Muscle of leg (tissue), 11 donors: ENCODE data around the gene TBC1D1. TPM values are rescaled to one million over a fixed set of nuclear protein-coding genes. Genes with fewer than 3 reads are reported as not detected.

Source experiments
- DNase-seq: peaks from one replicate; pipeline ENCODE4 v3.0.0; 2013
- H3K27ac ChIP-seq: one replicate; pipeline ENCODE4 v1.5.1; 2013; ENCODE audit warnings: mild to moderate bottlenecking, low read length, control low read depth
- H3K27me3 ChIP-seq: one replicate; pipeline ENCODE4 v1.6.1; 2013; ENCODE audit warnings: low read length; ENCODE audit not compliant: control insufficient read depth, insufficient read depth
- H3K36me3 ChIP-seq: one replicate; pipeline ENCODE4 v1.6.1; 2013; ENCODE audit warnings: low read length; ENCODE audit not compliant: control insufficient read depth, insufficient read depth
- H3K4me1 ChIP-seq: one replicate; pipeline ENCODE4 v1.6.1; 2013; ENCODE audit warnings: low read length; ENCODE audit not compliant: control insufficient read depth, insufficient read depth
- H3K4me3 ChIP-seq: one replicate; pipeline ENCODE4 v1.5.1; 2013; ENCODE audit warnings: low read length, control low read depth
- H3K9me3 ChIP-seq: replicated peaks from 2 replicates; pipeline ENCODE4 v1.6.1; 2013; ENCODE audit warnings: low read depth, low read length; ENCODE audit not compliant: control insufficient read depth
- WGBS: methylation state at CpG from one replicate; pipeline ENCODE4 v1.1.5; 2013; ENCODE audit warnings: missing lambda C conversion rate; ENCODE audit not compliant: insufficient coverage; 5-methylcytosine and 5-hydroxymethylcytosine counted together
- polyA plus RNA-seq, 8 donors: library from polyadenylated mRNA; unstranded; fragments of 120-200 nt; gene quantifications; one replicate each; pipeline versions ENCODE4 v1.2.1 to v1.2.3, GENCODE V29; 2013; ENCODE audit warnings: inconsistent platforms in 1 of 8, low replicate concordance in 1 of 8; ENCODE audit not compliant: insufficient read length in 8 of 8, insufficient read depth in 1 of 8
- total RNA-seq: library from RNA; stranded (reverse); fragments of 120-200 nt; gene quantifications from one replicate; pipeline ENCODE4 v1.2.4, GENCODE V29; 2013

The TBC1D1 gene
- total and polyA plus RNA-seq, 9 donors = 38.0 to 85.3 (median 55.3) TPM

DNA sequence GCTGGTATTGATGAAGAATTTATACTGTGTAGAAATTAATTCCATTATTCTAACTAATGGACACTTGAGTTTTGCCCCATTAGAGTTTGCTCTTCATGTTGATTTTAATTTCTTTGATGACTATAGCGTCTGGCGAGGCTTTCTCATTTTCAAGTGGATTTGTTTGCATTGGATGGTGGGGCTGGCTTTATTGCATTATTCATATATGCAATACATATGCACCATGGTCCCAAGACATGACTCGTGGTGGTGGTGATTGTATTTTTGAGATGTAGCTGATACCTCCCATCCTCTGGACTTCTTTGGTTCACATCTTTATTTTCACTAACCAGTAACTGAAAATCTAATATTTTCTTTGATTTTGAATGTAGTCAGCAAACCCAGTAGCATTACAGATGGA is 109.1 kb downstream of the TBC1D1 start:
- H3K9me3 ChIP-seq = no peaks in the 10 kb centered on the region
- no CpG with 5 or more reads among the region's 3 CpGs for WGBS
- no peaks in the 10 kb centered on the region for H3K36me3 ChIP-seq
- no peak for DNase-seq
- no peaks in the 10 kb centered on the region for H3K27me3 ChIP-seq
- peaks cover 11% of the 10 kb centered on the region for H3K4me1 ChIP-seq
- H3K4me3 ChIP-seq = no peak overlapping the region
- no peak overlapping the region for H3K27ac ChIP-seq

- no peak overlapping the region for H3K27ac ChIP-seq
- no peak overlapping the region for H3K4me3 ChIP-seq
- WGBS = no CpG with 5 or more reads among the region's 3 CpGs
- no peaks in the 10 kb centered on the region for H3K36me3 ChIP-seq
- peaks cover 9% of the 10 kb centered on the region for H3K4me1 ChIP-seq
- no peaks in the 10 kb centered on the region for H3K27me3 ChIP-seq
- no peak for DNase-seq
- no peaks in the 10 kb centered on the region for H3K9me3 ChIP-seq
Measured at GRCh38 chr4:38001927-38002326, 111.0 kb downstream of the TBC1D1 start.

DNA sequence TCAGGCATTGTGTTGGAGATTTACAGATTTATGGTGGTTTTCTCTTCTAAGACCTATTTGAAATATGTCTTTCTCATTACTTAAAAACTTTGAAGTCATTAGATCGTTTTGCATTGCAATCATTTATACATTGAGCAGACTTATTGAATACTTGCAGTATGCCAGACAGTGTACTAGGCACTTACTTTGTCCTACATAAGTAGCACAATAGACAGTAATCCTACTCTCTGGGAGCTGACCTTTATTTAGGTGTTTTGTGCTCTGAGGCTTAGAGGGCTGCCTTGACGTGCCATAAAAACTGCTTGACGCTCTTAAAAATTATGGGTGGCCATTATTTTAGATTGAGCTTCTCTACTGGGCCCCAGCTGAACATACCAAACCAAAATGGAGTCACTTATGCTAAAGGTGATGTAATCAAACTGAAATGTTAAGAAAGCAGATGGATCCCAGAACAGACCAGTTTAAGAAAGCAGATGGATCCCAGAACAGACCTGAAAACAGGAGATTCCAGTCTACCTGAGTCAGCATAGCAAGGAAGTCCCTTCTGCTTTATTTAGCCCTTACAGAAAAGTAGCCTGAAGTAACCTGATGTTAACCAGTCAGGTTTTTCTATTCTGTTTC is 111.7 kb downstream of the TBC1D1 start:
- Histone ChIP-seq H3K27ac (no peak overlapping the region), H3K4me1 (peaks cover 9% of the 10 kb centered on the region), H3K36me3 (no peaks in the 10 kb centered on the region), H3K9me3 (no peaks in the 10 kb centered on the region), H3K27me3 (no peaks in the 10 kb centered on the region), H3K4me3 (no peak overlapping the region)
- no CpG with 5 or more reads among the region's 3 CpGs for whole genome bisulfite sequencing
- no peak for DNase-seq

- no CpG with 5 or more reads among the region's 3 CpGs for WGBS
- H3K36me3 ChIP-seq = no peaks in the 10 kb centered on the region
- H3K4me1 ChIP-seq = peaks cover 3% of the 10 kb centered on the region
- no peak for DNase-seq
- H3K27me3 ChIP-seq = no peaks in the 10 kb centered on the region
- no peak overlapping the region for H3K27ac ChIP-seq
- no peaks in the 10 kb centered on the region for H3K9me3 ChIP-seq
- no peak overlapping the region for H3K4me3 ChIP-seq
Measured at GRCh38 chr4:38003102-38003501, 112.2 kb downstream of the TBC1D1 start.

DNA sequence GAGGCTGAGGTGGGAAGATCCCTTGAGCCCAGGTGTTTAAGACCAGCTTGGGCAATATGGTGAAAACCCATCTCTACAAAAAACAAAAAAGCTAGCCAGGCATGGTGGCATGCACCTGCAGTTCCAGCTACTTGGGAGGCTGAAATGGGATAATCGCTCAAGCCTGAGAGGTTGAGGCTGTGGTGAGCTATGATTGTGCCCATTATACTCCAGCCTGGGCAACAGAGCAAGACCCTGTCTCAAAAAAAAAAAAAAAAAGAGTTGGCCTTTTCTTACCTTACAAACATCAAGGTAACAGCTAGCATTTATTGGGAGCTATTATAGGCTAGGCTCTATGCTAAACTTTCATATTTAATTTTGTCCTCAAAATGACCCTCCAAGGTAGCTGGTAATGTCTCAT is 112.7 kb downstream of the TBC1D1 start:
- Histone ChIP-seq H3K27ac (no peak overlapping the region), H3K36me3 (no peaks in the 10 kb centered on the region), H3K9me3 (no peaks in the 10 kb centered on the region), H3K27me3 (no peaks in the 10 kb centered on the region), H3K4me3 (no peak overlapping the region), H3K4me1 (no peaks in the 10 kb centered on the region)
- DNase-seq = no peak
- no CpG with 5 or more reads among the region's 1 CpG for whole genome bisulfite sequencing

- no peaks in the 10 kb centered on the region for H3K27me3 ChIP-seq
- no peaks in the 10 kb centered on the region for H3K9me3 ChIP-seq
- no CpG with 5 or more reads among the region's 3 CpGs for WGBS
- H3K4me1 ChIP-seq = no peaks in the 10 kb centered on the region
- no peak overlapping the region for H3K27ac ChIP-seq
- H3K4me3 ChIP-seq = no peak overlapping the region
- no peaks in the 10 kb centered on the region for H3K36me3 ChIP-seq
- no peak for DNase-seq
Measured at GRCh38 chr4:38004062-38004461, 113.2 kb downstream of the TBC1D1 start.

DNA sequence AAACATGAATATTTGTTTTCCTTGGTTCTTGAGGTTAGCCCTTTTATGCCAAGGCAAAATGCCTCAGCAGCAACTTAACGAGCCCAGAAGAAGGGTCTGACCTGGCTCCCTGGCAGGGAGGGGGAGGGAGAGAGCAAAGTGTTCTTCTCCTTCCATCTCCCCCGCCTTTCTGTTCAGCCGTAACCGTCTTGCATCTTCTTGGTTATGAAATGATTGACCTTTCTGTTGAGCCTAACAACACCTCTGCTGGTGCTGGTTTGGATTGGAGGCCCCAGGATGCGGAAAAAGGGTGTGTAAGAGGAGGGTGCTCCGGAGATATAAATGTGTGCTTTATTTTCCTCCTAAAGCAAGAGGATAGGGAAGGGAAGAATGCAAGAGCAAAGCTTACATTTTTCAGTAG is 114.0 kb downstream of the TBC1D1 start:
- Histone ChIP-seq H3K36me3 (no peaks in the 10 kb centered on the region), H3K27ac (no peak overlapping the region), H3K9me3 (no peaks in the 10 kb centered on the region), H3K4me3 (no peak overlapping the region), H3K4me1 (no peaks in the 10 kb centered on the region), H3K27me3 (no peaks in the 10 kb centered on the region)
- DNase-seq = no peak
- WGBS = 82% methylated on average over 2 of the region's 6 CpGs

DNA sequence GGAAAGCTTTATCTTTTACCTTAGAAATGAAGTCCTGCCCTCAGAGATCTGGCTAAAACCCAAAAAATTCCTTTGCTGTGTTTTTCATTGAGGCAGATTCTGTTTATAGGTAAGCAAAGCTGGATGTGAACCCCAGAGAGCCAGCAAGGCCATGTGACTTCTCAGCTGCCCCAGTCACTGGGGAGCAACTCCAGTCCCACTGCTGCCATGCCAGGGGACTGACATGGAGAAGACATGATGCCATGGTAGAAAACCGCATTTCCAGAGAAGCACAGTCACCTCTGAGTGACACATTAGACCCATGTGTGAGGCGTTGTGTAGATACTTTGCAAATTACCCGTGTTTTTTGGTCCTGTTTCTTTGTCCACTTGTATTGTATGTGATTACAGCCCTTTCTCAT is 114.8 kb downstream of the TBC1D1 start:
- Histone ChIP-seq H3K4me3 (no peak overlapping the region), H3K27me3 (no peaks in the 10 kb centered on the region), H3K9me3 (no peaks in the 10 kb centered on the region), H3K27ac (no peak overlapping the region), H3K4me1 (no peaks in the 10 kb centered on the region), H3K36me3 (no peaks in the 10 kb centered on the region)
- WGBS = no CpG with 5 or more reads among the region's 3 CpGs
- DNase-seq = no peak

- Histone ChIP-seq H3K27ac (no peak overlapping the region), H3K27me3 (no peaks in the 10 kb centered on the region), H3K4me1 (no peaks in the 10 kb centered on the region), H3K9me3 (no peaks in the 10 kb centered on the region), H3K4me3 (no peak overlapping the region), H3K36me3 (no peaks in the 10 kb centered on the region)
- 70% methylated on average over 5 of the region's 5 CpGs for WGBS
- no peak for DNase-seq
Measured at GRCh38 chr4:38007645-38008044, 116.8 kb downstream of the TBC1D1 start.

GRCh38 chr4:38008571-38009021 is 117.7 kb downstream of the TBC1D1 start:
- no peaks in the 10 kb centered on the region for H3K4me1 ChIP-seq
- no peak overlapping the region for H3K27ac ChIP-seq
- H3K9me3 ChIP-seq = no peaks in the 10 kb centered on the region
- no peak overlapping the region for H3K4me3 ChIP-seq
- DNase-seq = no peak
- WGBS = 93% methylated on average over 2 of the region's 3 CpGs
- H3K27me3 ChIP-seq = no peaks in the 10 kb centered on the region
- H3K36me3 ChIP-seq = no peaks in the 10 kb centered on the region

GRCh38 chr4:38009421-38009820 is 118.5 kb downstream of the TBC1D1 start:
- H3K27ac ChIP-seq = no peak overlapping the region
- H3K4me1 ChIP-seq = no peaks in the 10 kb centered on the region
- H3K27me3 ChIP-seq = no peaks in the 10 kb centered on the region
- peaks cover 1% of the 10 kb centered on the region for H3K36me3 ChIP-seq
- H3K4me3 ChIP-seq = no peak overlapping the region
- no peak for DNase-seq
- no peaks in the 10 kb centered on the region for H3K9me3 ChIP-seq
